GM12874 (cell line): ENCODE data around the gene TCEANC2.

Experiments
- TF ChIP-seq, protein P1 (sequence below): IDR thresholded peaks from 2 replicates; pipeline ENCODE4 v1.5.1; 2011; ENCODE audit warnings: low read depth, mild to moderate bottlenecking, control low read depth, low read length, moderate library complexity; ENCODE audit not compliant: insufficient read depth

The TCEANC2 gene

DNA sequence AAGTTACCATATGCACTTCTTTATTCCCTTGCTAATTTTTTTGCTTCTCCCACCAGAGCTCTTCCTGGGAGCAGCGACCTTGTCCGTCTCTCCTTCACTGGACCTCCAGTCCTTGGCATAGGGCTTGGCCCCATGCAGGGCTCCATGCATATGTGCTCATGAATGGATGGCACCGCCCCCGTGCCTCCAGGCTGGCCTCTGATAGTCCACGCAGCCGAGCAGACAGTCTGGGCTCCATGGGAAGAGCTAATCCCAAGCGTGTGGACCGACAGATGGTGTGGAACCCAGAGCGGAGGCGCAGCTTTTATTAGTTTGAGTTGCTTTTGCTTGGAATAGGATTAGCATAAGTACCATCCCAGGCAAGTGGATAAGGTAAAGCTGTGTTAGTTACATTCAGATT, 57.6 kb downstream of the TCEANC2 start:
- TF ChIP-seq, protein P1, sequence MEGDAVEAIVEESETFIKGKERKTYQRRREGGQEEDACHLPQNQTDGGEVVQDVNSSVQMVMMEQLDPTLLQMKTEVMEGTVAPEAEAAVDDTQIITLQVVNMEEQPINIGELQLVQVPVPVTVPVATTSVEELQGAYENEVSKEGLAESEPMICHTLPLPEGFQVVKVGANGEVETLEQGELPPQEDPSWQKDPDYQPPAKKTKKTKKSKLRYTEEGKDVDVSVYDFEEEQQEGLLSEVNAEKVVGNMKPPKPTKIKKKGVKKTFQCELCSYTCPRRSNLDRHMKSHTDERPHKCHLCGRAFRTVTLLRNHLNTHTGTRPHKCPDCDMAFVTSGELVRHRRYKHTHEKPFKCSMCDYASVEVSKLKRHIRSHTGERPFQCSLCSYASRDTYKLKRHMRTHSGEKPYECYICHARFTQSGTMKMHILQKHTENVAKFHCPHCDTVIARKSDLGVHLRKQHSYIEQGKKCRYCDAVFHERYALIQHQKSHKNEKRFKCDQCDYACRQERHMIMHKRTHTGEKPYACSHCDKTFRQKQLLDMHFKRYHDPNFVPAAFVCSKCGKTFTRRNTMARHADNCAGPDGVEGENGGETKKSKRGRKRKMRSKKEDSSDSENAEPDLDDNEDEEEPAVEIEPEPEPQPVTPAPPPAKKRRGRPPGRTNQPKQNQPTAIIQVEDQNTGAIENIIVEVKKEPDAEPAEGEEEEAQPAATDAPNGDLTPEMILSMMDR: no peak

DNA sequence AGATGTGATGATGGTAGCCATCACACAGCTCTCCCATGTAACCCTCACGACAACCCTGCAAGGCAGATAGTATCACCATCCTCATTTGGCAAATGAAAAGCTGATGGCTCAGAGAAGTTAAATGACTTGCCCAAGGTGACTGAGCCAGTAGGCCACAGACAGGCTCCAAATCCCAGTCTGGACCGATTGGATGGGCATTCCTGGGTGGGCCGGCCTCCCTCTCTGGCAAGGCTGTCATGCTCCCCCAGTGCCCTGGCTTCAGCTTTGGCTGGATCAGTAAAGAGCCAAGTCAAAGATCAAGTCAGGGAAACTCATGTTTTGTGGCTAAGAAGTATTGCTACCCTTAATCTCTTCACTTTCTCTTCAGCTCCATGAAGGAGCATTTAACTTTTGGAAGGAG, 58.2 kb downstream of the TCEANC2 start:
- TF ChIP-seq, protein P1: no peak

DNA sequence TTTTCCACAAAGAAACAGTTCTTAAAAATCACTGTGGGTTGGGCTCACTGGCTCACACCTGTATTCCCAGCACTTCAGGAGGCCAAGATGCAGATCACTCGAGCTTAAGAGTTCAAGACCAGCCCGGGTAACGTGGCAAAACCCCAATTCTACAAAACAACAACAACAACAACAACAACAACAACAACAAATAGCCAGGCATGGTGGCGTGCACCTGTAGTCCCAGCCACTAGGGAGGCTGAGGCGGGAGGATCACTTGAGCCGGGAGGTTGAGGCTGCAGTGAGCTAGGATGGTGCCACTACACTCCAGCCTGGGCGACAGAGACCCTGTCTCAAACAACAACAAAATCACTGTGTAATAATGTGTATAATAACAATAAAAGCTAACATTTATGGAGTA, 58.6 kb downstream of the TCEANC2 start:
- TF ChIP-seq, protein P1: no peak

DNA sequence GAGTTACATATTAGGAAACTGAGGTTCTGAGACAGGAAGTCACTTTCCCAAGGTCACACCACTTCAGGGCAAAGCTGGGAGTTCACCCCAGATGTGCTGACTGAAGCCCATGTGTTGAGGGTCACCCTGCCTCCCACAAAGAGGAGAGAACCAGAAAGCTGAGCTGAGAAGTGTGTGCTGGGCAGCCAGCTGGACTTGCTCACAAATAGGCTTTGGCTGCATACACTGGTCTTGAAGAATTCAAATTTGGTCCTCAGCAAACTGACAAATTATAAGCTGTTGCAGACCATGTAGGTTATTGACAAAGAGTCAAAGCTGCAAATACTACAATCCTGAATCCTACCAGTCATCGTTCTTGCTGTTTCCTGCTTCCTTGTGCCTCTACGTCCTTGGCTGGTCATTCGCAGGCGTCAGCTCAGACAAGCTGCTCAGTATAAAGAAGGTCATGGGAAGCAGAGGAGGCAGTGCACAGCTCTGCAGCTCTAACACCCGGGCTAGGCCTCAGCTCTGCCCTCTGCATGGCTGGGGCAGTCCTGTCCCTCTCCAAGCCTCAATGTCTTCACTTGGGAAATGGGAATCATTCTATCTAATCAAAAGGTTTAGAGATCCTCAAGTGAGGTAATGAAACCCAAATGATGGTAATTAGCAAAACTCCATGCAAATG, 59.4 kb downstream of the TCEANC2 start:
- TF ChIP-seq, protein P1: no peak

DNA sequence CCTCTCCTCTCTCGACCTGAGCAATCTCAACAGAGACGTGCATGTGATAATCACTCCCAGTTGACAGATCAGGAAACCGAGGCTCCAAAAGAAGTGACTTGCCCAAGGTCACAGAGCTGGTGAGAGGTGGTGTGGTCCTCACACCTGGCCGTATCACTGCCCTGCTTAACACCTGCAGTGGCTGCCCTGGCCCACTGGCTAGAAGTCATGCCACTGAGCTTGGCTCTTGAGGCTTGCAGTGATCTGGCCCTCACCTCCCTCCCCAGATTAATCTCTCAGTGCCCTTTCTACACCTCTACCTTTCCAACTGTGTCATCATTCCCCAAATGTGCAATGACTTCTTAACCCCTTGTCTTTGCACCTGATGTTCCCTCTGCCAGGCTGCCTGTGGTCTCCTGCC, 60.6 kb downstream of the TCEANC2 start:
- TF ChIP-seq, protein P1: no peak

DNA sequence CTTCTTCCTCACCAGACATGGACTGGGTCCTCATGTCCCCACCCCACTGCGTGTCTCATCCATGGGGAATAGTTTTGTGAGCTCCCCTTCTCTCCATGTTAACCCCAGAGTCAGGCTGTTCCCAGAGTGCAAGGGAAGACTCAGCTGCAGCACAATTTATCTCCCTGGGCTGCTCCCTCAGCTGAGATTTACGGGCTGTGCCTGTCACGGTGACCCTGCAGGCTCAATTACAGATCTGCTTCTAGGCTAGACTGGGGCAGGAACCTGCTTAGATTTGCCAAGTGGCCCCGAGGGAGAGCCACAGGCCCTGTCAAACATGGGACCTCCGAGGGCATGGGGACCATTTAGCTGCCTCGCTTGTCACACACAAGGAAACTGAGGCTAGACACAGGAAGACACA, 61.5 kb downstream of the TCEANC2 start:
- TF ChIP-seq, protein P1: no peak

DNA sequence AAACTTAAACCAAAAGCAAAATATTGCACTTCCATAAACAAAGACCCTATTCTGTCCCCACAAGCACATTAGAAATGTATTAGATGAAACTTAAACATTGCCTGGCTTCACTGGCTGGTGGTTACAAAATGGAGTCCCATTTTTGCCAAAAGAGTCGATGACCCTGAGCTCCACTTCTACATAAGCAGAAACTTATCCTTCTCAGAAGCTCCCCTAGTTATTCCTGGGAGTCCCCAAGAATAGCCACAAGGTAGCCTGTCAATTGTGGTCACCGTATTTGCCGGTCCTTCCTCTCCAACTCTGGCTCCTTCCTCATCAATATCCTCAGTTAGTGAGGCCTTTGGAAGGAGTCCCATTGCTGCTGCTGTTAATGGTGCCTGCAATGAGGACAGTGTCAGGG, 62.1 kb downstream of the TCEANC2 start:
- TF ChIP-seq, protein P1: no peak
